HL-60/S4 (cell line): ENCODE measurements around the gene CHST13.
"Not testable (repeated sequence)": the region's sequence is repeated elsewhere in the genome, so short reads cannot be mapped to it uniquely, and the experiment has no call there.

Experiments used
- in situ Hi-C: fragments of 300-500 bp; cut with MboI; formaldehyde crosslinking; loops from 2 replicates; pipeline ENCODE4 v1.14.3; 2022; ENCODE audit warnings: low sequenced_read_pairs

The CHST13 gene

GRCh38 chr3:126525091-126525852 is 1.3 kb downstream of the CHST13 start:
- in situ Hi-C loops = no loop called here

- in situ Hi-C loops = no loop called here
Observed at GRCh38 chr3:126525853-126526667, 2.1 kb downstream of the CHST13 start.

DNA sequence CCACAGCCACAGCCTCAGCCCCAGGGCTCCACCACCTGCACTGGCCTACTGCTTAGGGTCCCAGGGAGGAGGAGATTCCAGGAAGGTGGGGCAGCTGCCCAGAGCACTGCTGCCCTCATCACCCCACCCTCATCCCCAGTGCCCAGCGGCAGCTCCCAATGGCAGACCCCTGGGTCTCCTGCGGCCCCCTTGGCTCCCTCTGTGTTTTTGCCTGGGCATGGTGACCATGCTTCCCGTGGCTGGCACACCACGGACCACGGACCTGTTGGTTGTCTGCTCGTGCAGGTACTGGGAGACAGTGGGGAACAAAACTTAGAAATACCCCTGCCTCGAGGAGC is 2.7 kb downstream of the CHST13 start:
- in situ Hi-C loops = no loop called here

GRCh38 chr3:126527006-126527405 is 3.1 kb downstream of the CHST13 start:
- in situ Hi-C loops = no loop called here

DNA sequence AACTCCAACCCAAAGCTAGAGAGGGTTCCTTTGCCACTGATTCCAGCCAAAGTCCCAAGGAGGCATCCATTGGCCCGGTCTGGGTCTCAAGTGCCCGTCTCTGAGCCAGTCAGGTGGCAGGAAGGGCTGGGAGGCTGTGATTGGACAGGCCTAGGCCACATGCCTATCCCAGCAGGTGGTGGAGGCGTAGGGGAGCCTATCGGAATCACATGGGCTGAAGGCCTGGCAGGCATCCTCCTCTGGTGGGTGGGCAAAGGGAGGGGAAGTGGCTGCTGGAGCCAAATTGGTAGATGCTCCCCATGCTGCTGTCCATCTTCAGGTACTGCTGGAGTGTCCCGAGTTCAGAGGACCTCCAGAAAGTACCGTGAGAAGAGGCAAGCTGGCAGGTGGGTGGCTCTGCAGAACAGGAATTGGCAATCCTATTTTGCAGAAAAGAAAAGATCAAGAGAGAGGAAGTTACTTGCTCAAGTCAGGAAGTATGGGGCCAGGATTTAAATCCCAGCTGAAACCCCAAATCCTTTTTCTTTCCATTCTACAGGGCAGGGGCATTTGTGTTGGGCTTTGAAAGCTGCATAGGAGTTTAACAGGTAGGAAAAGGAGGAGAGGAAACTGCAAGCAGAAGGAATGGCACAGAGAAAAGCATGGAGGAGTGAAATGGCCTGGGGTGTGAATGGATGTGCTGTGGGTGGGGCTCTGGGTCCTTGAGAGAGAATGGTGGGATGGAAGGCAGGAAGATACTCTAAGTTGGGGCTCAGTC is 3.7 kb downstream of the CHST13 start:
- in situ Hi-C loops = no loop called here

GRCh38 chr3:126528419-126528799 is 4.5 kb downstream of the CHST13 start:
- in situ Hi-C loops = no loop called here

DNA sequence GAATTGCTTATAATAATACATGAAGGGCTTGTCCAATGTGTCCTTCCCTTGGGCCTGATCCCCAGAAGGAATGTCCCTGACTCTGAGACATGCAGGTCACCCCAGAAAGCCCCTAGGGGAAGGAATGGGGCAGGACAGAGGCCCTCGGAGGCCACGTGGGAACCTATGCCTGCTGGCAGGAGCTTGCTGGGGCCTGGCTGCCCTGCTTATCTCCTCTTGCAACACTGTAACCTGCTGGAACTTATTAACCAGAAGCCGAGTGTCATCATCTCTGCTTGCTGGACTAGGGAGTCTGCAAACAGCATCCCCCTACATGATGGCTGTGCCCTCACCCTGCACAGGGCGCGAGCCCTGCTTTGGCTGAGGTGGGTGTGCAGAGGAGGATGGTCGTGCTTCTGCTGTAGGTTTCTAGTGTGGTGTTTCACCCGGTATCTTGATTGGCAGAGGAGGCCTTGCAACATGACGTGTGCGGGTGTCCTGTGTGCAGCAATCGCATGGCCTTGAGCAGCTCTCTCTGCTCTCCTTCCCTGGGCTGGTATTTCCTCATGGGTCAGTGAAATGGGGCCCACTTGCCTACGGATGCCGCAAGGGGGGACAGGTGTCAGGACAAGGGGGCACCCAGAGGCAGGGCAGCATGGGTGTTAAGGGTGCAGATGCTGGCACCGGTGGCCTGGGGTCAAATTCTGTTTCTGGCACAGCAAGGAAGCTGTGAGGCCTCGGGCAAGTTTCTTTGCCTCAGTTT is 5.0 kb downstream of the CHST13 start:
- in situ Hi-C loops = no loop called here

DNA sequence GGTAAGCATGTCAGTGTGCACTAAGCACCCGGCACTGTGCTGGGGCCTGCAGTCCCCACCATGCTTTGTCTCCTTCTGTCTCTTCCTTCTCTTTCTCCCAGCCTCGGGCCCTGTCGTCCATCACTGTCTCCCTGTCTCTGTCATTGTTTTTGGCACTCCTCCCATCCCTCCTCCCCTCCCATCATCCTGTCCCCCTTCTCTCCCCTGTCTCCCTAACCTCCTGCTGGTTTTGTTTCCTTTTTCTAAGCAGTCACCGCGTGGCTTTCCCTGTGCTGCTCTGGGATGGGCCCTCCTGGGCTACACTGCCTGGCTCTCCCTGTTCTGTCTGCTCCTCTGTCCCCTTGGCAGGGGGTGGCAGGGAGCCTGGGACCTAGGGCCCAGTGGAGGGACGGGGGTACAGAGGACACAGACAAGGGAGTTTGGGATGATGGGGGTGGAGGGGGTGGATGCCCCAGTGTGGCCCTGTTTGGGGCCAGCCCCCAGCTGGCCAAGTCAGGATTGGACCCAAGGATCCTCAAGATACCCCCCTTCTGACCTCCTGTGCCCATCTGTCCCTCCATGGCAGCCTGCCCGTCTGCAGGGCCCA is 5.7 kb downstream of the CHST13 start:
- in situ Hi-C loops = no loop called here

DNA sequence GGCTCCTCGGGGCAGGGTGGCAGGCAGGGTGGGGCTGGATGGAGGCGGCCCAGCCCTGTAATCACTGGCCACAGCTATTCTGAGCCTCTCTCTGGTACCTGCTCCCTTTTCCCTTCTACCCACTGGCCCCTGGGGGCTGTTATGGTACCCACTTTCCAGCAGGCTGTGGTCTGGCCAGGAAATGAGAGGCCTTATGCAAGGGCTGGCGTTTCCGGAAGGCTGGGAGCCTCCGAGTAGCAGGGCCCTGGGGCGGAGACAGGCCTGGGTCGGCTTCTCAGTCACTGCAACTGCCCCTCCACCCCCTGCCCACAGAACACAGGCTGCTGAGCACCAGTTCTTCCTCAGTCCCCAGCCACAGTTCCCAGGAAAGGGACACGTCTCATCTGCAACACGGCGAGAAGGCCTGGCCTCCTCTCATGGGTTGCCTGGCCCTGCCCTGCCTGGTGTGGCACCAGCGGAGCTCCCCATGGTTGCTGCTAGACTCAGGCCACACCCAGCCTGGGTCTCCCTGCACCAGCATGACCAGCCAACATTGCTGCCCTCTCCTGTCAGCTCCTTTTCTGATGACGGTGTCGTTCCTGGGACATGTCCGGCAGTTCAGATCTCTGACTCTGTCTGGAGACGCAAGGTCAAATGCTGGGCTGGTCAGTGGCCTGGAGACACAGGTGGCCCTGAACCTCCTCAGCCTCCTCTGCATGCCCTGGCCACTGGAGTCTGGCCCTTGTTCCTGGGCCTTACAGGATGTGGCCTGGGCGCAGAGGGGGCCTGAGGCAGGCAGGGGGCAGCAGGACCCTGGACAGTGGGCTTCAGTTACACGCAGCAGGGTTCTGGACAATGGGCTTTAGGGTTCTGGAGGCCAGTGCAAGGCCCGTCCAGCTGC is 6.5 kb downstream of the CHST13 start:
- in situ Hi-C loops = no loop called here

DNA sequence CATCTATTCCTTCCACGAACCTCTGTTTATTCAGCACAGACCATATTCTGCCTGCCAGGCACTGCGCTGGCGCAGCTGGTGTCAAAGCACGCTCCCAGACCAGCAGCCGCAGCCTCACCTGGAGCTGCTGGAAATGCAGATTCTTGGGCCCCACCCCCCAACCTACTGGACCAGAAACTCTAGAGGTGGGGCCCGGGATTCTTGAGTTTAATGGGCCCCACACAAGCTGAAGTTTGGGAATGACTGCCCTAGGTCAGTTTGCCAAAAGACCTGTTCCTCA is 7.0 kb downstream of the CHST13 start:
- in situ Hi-C loops = no loop called here

DNA sequence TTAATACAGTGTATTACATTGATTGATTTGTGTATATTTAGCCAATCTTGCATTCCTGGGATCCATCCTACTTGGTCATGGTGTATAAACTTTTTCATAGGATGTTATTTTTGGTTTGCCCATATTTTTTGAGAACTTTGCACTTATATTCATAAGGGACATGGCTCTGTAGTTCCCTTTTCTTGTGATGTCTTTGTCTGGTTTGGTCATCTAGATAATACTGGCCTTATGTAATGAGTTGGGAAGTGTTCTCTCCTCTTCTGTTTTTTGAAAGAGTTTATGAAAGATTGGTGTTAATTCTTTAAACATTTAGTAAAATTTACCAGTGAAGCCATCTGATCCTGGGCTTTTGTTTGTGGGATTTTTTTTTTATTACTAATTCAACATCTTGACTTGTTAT is 9.6 kb downstream of the CHST13 start:
- in situ Hi-C loops = no loop called here

GRCh38 chr3:126534716-126535115 is 10.8 kb downstream of the CHST13 start:
- in situ Hi-C loops = not testable (repeated sequence)

GRCh38 chr3:126535636-126536035 is 11.7 kb downstream of the CHST13 start:
- in situ Hi-C loops = no loop called here

DNA sequence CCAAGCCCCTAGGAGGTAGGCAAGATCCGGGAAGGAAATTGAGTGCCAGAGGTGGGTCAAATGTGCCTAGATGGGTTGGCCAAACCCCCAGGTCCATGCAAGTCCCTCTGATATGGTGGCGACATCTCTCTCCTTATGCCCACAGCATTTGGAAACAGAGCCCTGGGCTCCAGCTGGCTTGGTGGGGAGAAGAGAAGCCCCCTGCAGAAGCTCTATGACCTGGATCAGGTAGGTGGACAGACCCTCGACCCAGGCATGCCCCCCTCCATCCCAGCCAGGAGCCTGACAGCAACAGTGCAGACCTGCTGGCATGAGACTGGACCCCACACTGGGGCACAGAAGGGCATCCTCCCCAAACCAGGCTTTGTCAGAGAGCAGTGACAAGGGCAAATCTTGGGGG is 12.2 kb downstream of the CHST13 start:
- in situ Hi-C loops = no loop called here

DNA sequence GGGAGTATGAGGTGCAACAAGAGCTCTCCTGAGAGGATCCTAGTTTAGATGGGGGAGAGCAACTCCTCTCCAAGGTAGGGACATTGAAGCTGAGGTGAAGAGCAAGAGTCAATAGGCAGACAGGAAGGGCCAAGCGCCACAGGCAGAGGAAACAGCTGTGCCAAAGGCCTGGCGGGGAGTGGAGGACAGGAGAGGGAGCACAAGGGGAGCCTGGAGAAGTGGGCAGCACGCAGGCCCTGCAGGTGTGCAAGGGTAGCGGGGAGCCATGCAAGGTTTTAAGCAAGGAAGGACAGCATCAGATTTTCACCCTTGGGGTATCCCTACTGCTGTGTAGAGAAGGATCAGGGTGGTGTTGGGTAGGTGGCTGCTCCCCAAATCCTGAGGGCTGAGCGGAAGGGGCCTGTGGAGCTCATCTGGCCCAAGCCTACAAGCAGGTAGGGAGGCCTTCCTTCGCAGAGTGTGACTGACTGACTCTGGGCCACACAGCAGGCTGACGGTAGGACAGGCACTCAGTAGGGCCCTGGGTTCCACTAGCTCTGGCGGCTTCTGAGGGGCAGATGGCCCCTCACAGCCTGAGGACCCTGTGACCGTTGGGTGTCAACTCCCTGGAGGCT is 13.3 kb downstream of the CHST13 start:
- in situ Hi-C loops = no loop called here

GRCh38 chr3:126537730-126538281 is 13.9 kb downstream of the CHST13 start:
- in situ Hi-C loops = no loop called here

DNA sequence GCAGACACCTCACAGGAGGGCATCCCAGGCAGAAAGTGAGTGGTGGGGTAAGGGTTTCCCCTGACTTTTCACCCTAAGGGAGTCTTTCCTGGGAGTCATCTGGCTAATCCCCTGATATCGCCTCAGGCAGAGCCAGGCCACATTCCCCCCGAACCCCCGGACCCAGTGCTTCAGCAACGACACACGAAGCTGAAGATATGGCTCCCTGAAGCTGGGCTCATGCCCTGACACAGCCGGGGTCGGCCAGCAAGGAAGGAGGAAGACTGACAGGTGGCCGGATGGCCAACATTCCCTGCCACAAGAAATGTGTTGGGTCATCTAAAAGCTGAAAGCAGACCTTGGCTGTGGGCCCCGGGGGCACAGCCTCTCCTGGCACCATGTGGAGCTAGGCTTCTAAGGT is 14.4 kb downstream of the CHST13 start:
- in situ Hi-C loops = no loop called here

GRCh38 chr3:126538966-126539365 is 15.0 kb downstream of the CHST13 start:
- in situ Hi-C loops = no loop called here

- in situ Hi-C loops = no loop called here
Observed at GRCh38 chr3:126539558-126540250, 15.7 kb downstream of the CHST13 start.
